GM08714 (cell line): ENCODE results near the gene IGSF23.
"Not testable (repeated sequence)": the region's sequence is repeated elsewhere in the genome, so short reads cannot be mapped to it uniquely, and the experiment has no call there.

ENCODE experiments used
- H3K4me3 ChIP-seq: fragments of 200-500 bp; sonication (Bioruptor generic); 2 replicates; pipeline ENCODE4 v1.5.1; 2014; ENCODE audit warnings: mild to moderate bottlenecking, low read length, inconsistent platforms
- ZNF274 ChIP-seq: IDR thresholded peaks from 2 replicates; pipeline ENCODE4 v1.6.1; 2012; ENCODE audit warnings: mild to moderate bottlenecking, low read depth, low read length

Gene IGSF23

GRCh38 chr19:44596428-44597130 is 16.8 kb upstream of the IGSF23 start:
- no peak for TF ChIP-seq ZNF274
- H3K4me3 ChIP-seq = no peak overlapping the region

- H3K4me3 ChIP-seq = no peak overlapping the region
- no peak for TF ChIP-seq ZNF274
These were observed 16.3 kb upstream of the IGSF23 start for GRCh38 chr19:44597131-44597491.

- TF ChIP-seq ZNF274 = no peak
- H3K4me3 ChIP-seq = no peak overlapping the region
These were observed 15.0 kb upstream of the IGSF23 start for GRCh38 chr19:44598355-44598754.

- TF ChIP-seq ZNF274 = no peak
- no peak overlapping the region for H3K4me3 ChIP-seq
These were observed 14.5 kb upstream of the IGSF23 start for GRCh38 chr19:44598880-44599279.

GRCh38 chr19:44600466-44600865 is 12.9 kb upstream of the IGSF23 start:
- TF ChIP-seq ZNF274 = no peak
- no peak overlapping the region for H3K4me3 ChIP-seq

- no peak overlapping the region for H3K4me3 ChIP-seq
- TF ChIP-seq ZNF274 = no peak
These were observed 11.3 kb upstream of the IGSF23 start for GRCh38 chr19:44602081-44602480.

GRCh38 chr19:44603201-44603945 is 10.0 kb upstream of the IGSF23 start:
- no peak for TF ChIP-seq ZNF274
- no peak overlapping the region for H3K4me3 ChIP-seq

GRCh38 chr19:44604241-44604640 is 9.1 kb upstream of the IGSF23 start:
- H3K4me3 ChIP-seq = no peak overlapping the region
- no peak for TF ChIP-seq ZNF274

GRCh38 chr19:44605547-44605946 is 7.8 kb upstream of the IGSF23 start:
- TF ChIP-seq ZNF274 = no peak
- H3K4me3 ChIP-seq = no peak overlapping the region

GRCh38 chr19:44607049-44607448 is 6.3 kb upstream of the IGSF23 start:
- no peak overlapping the region for H3K4me3 ChIP-seq
- TF ChIP-seq ZNF274 = no peak

GRCh38 chr19:44607917-44608316 is 5.4 kb upstream of the IGSF23 start:
- no peak for TF ChIP-seq ZNF274
- no peak overlapping the region for H3K4me3 ChIP-seq

- H3K4me3 ChIP-seq = no peak overlapping the region
- TF ChIP-seq ZNF274 = no peak
These were observed 5.0 kb upstream of the IGSF23 start for GRCh38 chr19:44608391-44608821.

- H3K4me3 ChIP-seq = no peak overlapping the region
- no peak for TF ChIP-seq ZNF274
These were observed 4.1 kb upstream of the IGSF23 start for GRCh38 chr19:44609219-44609618.

GRCh38 chr19:44610497-44610896 is 2.9 kb upstream of the IGSF23 start:
- not testable (repeated sequence) for H3K4me3 ChIP-seq

- no peak for TF ChIP-seq ZNF274
- no peak overlapping the region for H3K4me3 ChIP-seq
These were observed 1.5 kb upstream of the IGSF23 start for GRCh38 chr19:44611812-44612295.
